ENCODE measurements around the gene FGF14.
"Not testable (repeated sequence)": the region's sequence is repeated elsewhere in the genome, so short reads cannot be mapped to it uniquely, and the experiment has no call there.

FGF14 gene

DNA sequence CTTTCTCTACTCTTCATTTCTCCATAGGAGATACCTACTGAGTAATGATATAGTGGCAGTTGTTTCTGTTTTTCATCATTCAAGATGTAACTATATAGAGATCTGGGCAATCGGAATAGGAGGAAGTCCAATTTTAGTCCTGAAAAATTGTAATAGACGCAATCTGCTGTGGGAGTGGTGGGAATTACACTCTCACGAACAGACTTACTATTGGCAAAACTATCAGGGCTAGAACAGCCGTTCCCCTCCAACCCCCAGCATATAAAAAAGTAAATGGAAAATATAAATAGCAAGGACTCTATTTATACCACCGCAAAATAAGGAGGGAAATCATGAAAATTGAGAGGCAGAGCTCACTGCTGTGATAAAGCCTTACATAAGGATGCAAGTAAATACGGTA is 330.1 kb downstream of the FGF14 start:
- H3K27me3 ChIP-seq (replicated peaks in 2 of 5; ENCODE audit: control insufficient read depth in 4 of 5, insufficient read depth in 5 of 5, low read length in 4 of 5): no peaks in the 10 kb centered on the region
- ChIA-PET CTCF (no interaction called here), POLR2A (no interaction called here)
- no peaks in the 10 kb centered on the region for H3K4me1 ChIP-seq (ENCODE audit: control extremely low read depth in 1 of 4, control insufficient read depth in 4 of 4, insufficient read depth in 4 of 4, low read length in 3 of 4)
- H3K27ac ChIP-seq (ENCODE audit: insufficient read depth in 1 of 2, low read depth in 1 of 2, low read length in 2 of 2, poor library complexity in 1 of 2, severe bottlenecking in 2 of 2): no peak overlapping the region
- no peak for DNase-seq
- H3K4me3 ChIP-seq (ENCODE audit: control insufficient read depth in 1 of 7, extremely low read depth in 1 of 7, insufficient read depth in 4 of 7, low read depth in 2 of 7, low read length in 6 of 7): no peak overlapping the region
- no peaks in the 10 kb centered on the region for H3K36me3 ChIP-seq (ENCODE audit: control insufficient read depth in 4 of 4, insufficient read depth in 4 of 4, low read length in 3 of 4)
- 93% methylated on average over 2 of the region's 6 CpGs for WGBS (ENCODE audit: insufficient coverage)
- peaks cover 0 to 2% (median 0%) of the 10 kb centered on the region in 5 experiments for H3K9me3 ChIP-seq (ENCODE audit: control extremely low read depth in 1 of 5, control insufficient read depth in 4 of 5, insufficient read depth in 2 of 5, low read depth in 1 of 5, low read length in 4 of 5)

DNA sequence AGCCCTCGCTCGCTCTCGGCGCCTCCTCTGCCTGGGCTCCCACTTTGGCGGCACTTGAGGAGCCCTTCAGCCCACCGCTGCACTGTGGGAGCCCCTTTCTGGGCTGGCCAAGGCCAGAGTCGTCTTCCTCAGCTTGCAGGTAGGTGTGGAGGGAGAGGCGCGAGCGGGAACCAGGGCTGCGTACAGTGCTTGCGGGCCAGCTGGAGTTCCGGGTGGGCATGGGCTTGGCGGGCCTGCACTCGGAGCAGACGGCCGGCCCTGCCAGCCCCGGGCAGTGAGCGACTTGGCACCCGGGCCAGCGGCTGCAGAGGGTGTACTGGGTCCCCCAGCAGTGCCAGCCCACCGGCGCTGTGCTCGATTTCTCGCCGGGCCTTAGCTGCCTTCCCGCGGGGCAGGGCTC is 333.5 kb downstream of the FGF14 start:
- H3K27me3 ChIP-seq (replicated peaks in 2 of 5; ENCODE audit: control insufficient read depth in 4 of 5, insufficient read depth in 5 of 5, low read length in 4 of 5); CTCF ChIA-PET; H3K9me3 ChIP-seq (ENCODE audit: control extremely low read depth in 1 of 5, control insufficient read depth in 4 of 5, insufficient read depth in 2 of 5, low read depth in 1 of 5, low read length in 4 of 5); H3K36me3 ChIP-seq (ENCODE audit: control insufficient read depth in 4 of 4, insufficient read depth in 4 of 4, low read length in 3 of 4); H3K4me3 ChIP-seq (ENCODE audit: control insufficient read depth in 1 of 7, extremely low read depth in 1 of 7, insufficient read depth in 4 of 7, low read depth in 2 of 7, low read length in 6 of 7); POLR2A ChIA-PET; H3K4me1 ChIP-seq (ENCODE audit: control extremely low read depth in 1 of 4, control insufficient read depth in 4 of 4, insufficient read depth in 4 of 4, low read length in 3 of 4); DNase-seq; H3K27ac ChIP-seq (ENCODE audit: insufficient read depth in 1 of 2, low read depth in 1 of 2, low read length in 2 of 2, poor library complexity in 1 of 2, severe bottlenecking in 2 of 2): not testable (repeated sequence)
- WGBS (ENCODE audit: insufficient coverage): 100% methylated on average over 8 of the region's 28 CpGs

DNA sequence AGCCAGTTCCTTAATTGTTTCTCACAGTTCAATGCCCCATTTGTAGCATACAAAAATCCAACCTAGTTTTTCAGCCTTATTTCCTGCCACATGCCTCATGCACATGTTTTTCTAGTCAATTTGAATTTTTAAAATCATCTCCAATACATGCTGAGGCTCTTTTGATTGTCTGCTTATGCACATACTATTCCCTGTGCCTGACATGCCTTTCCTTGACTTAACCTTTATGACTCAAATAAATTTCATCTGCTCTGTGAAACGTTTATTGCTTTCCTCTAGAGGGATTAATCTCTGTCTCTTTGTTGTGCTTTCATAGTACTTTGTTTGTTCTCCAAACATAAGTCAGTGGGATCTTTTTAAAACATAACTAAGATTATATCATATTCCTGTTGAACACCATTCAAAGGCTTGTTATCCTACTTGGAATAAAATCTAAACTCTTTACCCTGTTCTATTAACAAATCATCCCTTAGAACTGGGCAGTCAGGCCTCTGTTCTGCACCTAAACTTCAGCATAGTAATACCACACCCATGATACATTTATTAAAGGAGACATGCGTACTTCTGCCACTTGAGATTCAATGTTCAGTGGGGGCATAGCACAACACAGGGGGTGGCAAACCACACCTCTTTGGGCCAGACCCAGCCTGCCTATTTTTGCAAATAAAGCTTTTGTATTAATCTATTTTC is 346.6 kb downstream of the FGF14 start:
- H3K4me3 ChIP-seq (ENCODE audit: control insufficient read depth in 1 of 7, extremely low read depth in 1 of 7, insufficient read depth in 4 of 7, low read depth in 2 of 7, low read length in 6 of 7): no peak overlapping the region
- no peaks in the 10 kb centered on the region for H3K27me3 ChIP-seq (replicated peaks in 2 of 5; ENCODE audit: control insufficient read depth in 4 of 5, insufficient read depth in 5 of 5, low read length in 4 of 5)
- H3K36me3 ChIP-seq (ENCODE audit: control insufficient read depth in 4 of 4, insufficient read depth in 4 of 4, low read length in 3 of 4): no peaks in the 10 kb centered on the region
- H3K27ac ChIP-seq (ENCODE audit: insufficient read depth in 1 of 2, low read depth in 1 of 2, low read length in 2 of 2, poor library complexity in 1 of 2, severe bottlenecking in 2 of 2): no peak overlapping the region
- no CpG with 5 or more reads among the region's 2 CpGs for WGBS (ENCODE audit: insufficient coverage)
- H3K4me1 ChIP-seq (ENCODE audit: control extremely low read depth in 1 of 4, control insufficient read depth in 4 of 4, insufficient read depth in 4 of 4, low read length in 3 of 4): no peaks in the 10 kb centered on the region
- ChIA-PET POLR2A (no interaction called here), CTCF (no interaction called here)
- DNase-seq: no peak
- H3K9me3 ChIP-seq (ENCODE audit: control extremely low read depth in 1 of 5, control insufficient read depth in 4 of 5, insufficient read depth in 2 of 5, low read depth in 1 of 5, low read length in 4 of 5): peaks cover 0 to 19% (median 7%) of the 10 kb centered on the region in 5 experiments

- Histone ChIP-seq H3K36me3 (ENCODE audit: control insufficient read depth in 4 of 4, insufficient read depth in 4 of 4, low read length in 3 of 4) (no peaks in the 10 kb centered on the region), H3K27me3 (replicated peaks in 2 of 5; ENCODE audit: control insufficient read depth in 4 of 5, insufficient read depth in 5 of 5, low read length in 4 of 5) (no peaks in the 10 kb centered on the region), H3K27ac (ENCODE audit: insufficient read depth in 1 of 2, low read depth in 1 of 2, low read length in 2 of 2, poor library complexity in 1 of 2, severe bottlenecking in 2 of 2) (no peak overlapping the region), H3K4me3 (ENCODE audit: control insufficient read depth in 1 of 7, extremely low read depth in 1 of 7, insufficient read depth in 4 of 7, low read depth in 2 of 7, low read length in 6 of 7) (no peak overlapping the region), H3K9me3 (ENCODE audit: control extremely low read depth in 1 of 5, control insufficient read depth in 4 of 5, insufficient read depth in 2 of 5, low read depth in 1 of 5, low read length in 4 of 5) (peaks cover 0 to 19% (median 7%) of the 10 kb centered on the region in 5 experiments), H3K4me1 (ENCODE audit: control extremely low read depth in 1 of 4, control insufficient read depth in 4 of 4, insufficient read depth in 4 of 4, low read length in 3 of 4) (no peaks in the 10 kb centered on the region)
- no CpG with 5 or more reads among the region's 1 CpG for WGBS (ENCODE audit: insufficient coverage)
- no peak for DNase-seq
- ChIA-PET CTCF (no interaction called here), POLR2A (no interaction called here)
These were observed 352.0 kb downstream of the FGF14 start for GRCh38 chr13:102049853-102050252.

DNA sequence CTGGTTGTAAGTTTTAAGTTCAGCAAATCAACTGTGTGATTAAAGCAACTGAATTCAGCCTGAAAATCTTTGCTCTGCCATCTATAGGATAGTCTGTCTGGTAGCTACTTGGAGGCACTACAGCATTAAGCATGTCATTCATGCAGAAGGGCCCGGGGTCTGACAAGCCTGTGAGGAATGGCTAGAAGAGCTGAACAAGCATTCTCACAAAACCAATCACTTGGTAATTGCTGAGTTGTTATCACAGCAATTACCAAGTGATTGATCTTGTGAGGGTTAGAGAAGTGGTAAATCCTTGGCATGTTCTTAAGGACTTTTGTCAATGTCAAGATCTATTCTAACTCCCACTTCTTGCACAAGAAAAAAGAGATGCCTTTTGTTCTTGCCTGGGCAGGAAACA is 356.1 kb downstream of the FGF14 start:
- H3K9me3 ChIP-seq (ENCODE audit: control extremely low read depth in 1 of 5, control insufficient read depth in 4 of 5, insufficient read depth in 2 of 5, low read depth in 1 of 5, low read length in 4 of 5): peaks cover 0 to 6% (median 0%) of the 10 kb centered on the region in 5 experiments
- H3K4me1 ChIP-seq (ENCODE audit: control extremely low read depth in 1 of 4, control insufficient read depth in 4 of 4, insufficient read depth in 4 of 4, low read length in 3 of 4): no peaks in the 10 kb centered on the region
- H3K36me3 ChIP-seq (ENCODE audit: control insufficient read depth in 4 of 4, insufficient read depth in 4 of 4, low read length in 3 of 4): no peaks in the 10 kb centered on the region
- H3K27me3 ChIP-seq (replicated peaks in 2 of 5; ENCODE audit: control insufficient read depth in 4 of 5, insufficient read depth in 5 of 5, low read length in 4 of 5): no peaks in the 10 kb centered on the region
- DNase-seq: no peak
- H3K27ac ChIP-seq (ENCODE audit: insufficient read depth in 1 of 2, low read depth in 1 of 2, low read length in 2 of 2, poor library complexity in 1 of 2, severe bottlenecking in 2 of 2): no peak overlapping the region
- H3K4me3 ChIP-seq (ENCODE audit: control insufficient read depth in 1 of 7, extremely low read depth in 1 of 7, insufficient read depth in 4 of 7, low read depth in 2 of 7, low read length in 6 of 7): no peak overlapping the region
- CTCF ChIA-PET: no interaction called here
- POLR2A ChIA-PET: no interaction called here
- no CpG with 5 or more reads among the region's 1 CpG for WGBS (ENCODE audit: insufficient coverage)

GRCh38 chr13:102042746-102043145 is 359.1 kb downstream of the FGF14 start:
- CTCF ChIA-PET: no interaction called here
- 100% methylated on average over 1 of the region's 4 CpGs for WGBS (ENCODE audit: insufficient coverage)

DNA sequence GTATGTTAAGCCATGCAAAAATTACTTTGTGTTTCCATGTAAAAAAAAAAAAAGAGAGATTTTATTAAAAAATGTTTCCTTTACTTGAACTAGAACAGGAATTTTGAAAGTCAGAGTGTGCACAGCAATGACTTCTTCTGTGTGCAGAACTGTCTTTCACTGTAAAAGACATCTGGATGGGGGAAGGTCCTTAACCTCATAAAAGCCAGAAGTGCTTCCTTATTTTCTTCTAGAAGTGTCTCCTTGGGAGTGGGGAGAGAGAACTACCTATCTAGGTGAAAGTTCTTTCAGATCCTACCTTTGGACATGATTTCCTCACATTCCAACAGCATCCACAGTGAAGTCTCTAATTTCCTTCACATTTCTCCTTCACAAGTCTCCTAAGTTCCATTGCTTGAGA is 360.3 kb downstream of the FGF14 start:
- H3K4me3 ChIP-seq (ENCODE audit: control insufficient read depth in 1 of 7, extremely low read depth in 1 of 7, insufficient read depth in 4 of 7, low read depth in 2 of 7, low read length in 6 of 7): no peak overlapping the region
- no peaks in the 10 kb centered on the region for H3K36me3 ChIP-seq (ENCODE audit: control insufficient read depth in 4 of 4, insufficient read depth in 4 of 4, low read length in 3 of 4)
- no peak overlapping the region for H3K27ac ChIP-seq (ENCODE audit: insufficient read depth in 1 of 2, low read depth in 1 of 2, low read length in 2 of 2, poor library complexity in 1 of 2, severe bottlenecking in 2 of 2)
- no peaks in the 10 kb centered on the region for H3K9me3 ChIP-seq (ENCODE audit: control extremely low read depth in 1 of 5, control insufficient read depth in 4 of 5, insufficient read depth in 2 of 5, low read depth in 1 of 5, low read length in 4 of 5)
- CTCF ChIA-PET: no interaction called here
- H3K4me1 ChIP-seq (ENCODE audit: control extremely low read depth in 1 of 4, control insufficient read depth in 4 of 4, insufficient read depth in 4 of 4, low read length in 3 of 4): no peaks in the 10 kb centered on the region
- no peak for DNase-seq
- POLR2A ChIA-PET: no interaction called here
- no peaks in the 10 kb centered on the region for H3K27me3 ChIP-seq (replicated peaks in 2 of 5; ENCODE audit: control insufficient read depth in 4 of 5, insufficient read depth in 5 of 5, low read length in 4 of 5)

More at GRCh38 chr13:102042746-102043145, 359.1 kb downstream of the FGF14 start:
- Histone ChIP-seq H3K27ac (ENCODE audit: insufficient read depth in 1 of 2, low read depth in 1 of 2, low read length in 2 of 2, poor library complexity in 1 of 2, severe bottlenecking in 2 of 2) (no peak overlapping the region), H3K4me3 (ENCODE audit: control insufficient read depth in 1 of 7, extremely low read depth in 1 of 7, insufficient read depth in 4 of 7, low read depth in 2 of 7, low read length in 6 of 7) (no peak overlapping the region), H3K36me3 (ENCODE audit: control insufficient read depth in 4 of 4, insufficient read depth in 4 of 4, low read length in 3 of 4) (no peaks in the 10 kb centered on the region), H3K9me3 (ENCODE audit: control extremely low read depth in 1 of 5, control insufficient read depth in 4 of 5, insufficient read depth in 2 of 5, low read depth in 1 of 5, low read length in 4 of 5) (no peaks in the 10 kb centered on the region), H3K27me3 (replicated peaks in 2 of 5; ENCODE audit: control insufficient read depth in 4 of 5, insufficient read depth in 5 of 5, low read length in 4 of 5) (no peaks in the 10 kb centered on the region), H3K4me1 (ENCODE audit: control extremely low read depth in 1 of 4, control insufficient read depth in 4 of 4, insufficient read depth in 4 of 4, low read length in 3 of 4) (no peaks in the 10 kb centered on the region)
- POLR2A ChIA-PET: no interaction called here
- no peak for DNase-seq
